Panc1 (cell line): ENCODE results near the gene AHRR. TPM values are rescaled to one million over a fixed set of nuclear protein-coding genes. Genes with fewer than 3 reads are reported as not detected.
A peak's percentile ranks its signal among the peaks of the same experiment; 100 is the strongest.

Experiments used
- ATAC-seq: fragments of 200-7000 bp; cut with Tn5 transposase; 2 replicates; pipeline ENCODE4 v1.9.1; 2020; ENCODE audit warnings: mild to moderate bottlenecking, moderate library complexity
- BruUV-seq: library from RNA; stranded (reverse); fragments of 400-500 nt; replicated peaks from 2 replicates; lab custom pipeline; 2021; lab: Mats Ljungman, UMichigan
- CTCF ChIA-PET: fragments of 300-600 bp; sonication (Branson Sonifier 250); formaldehyde crosslinking; loops from one replicate; lab custom pipeline; 2022; ENCODE audit warnings: antibody characterized with exemption; lab: Charles Lee
- POLR2A ChIA-PET: fragments of 300-600 bp; sonication (Branson Sonifier 250); formaldehyde crosslinking; loops from one replicate; lab custom pipeline; 2022; ENCODE audit warnings: antibody characterized with exemption; lab: Charles Lee
- DNase-seq: peaks from one replicate; pipeline ENCODE4 v3.0.0-alpha.2; 2010; ENCODE audit warnings: low read depth, low spot score
- H3K27ac ChIP-seq: 2 replicates; pipeline ENCODE4 v1.5.1; 2011; ENCODE audit warnings: mild to moderate bottlenecking, low read length, inconsistent platforms
- H3K27me3 ChIP-seq: fragments of 200-500 bp; sonication (Bioruptor generic); 2 replicates; pipeline ENCODE4 v1.6.0; 2014; ENCODE audit warnings: low read length, inconsistent platforms; ENCODE audit not compliant: control insufficient read depth, insufficient read depth
- H3K36me3 ChIP-seq: fragments of 200-500 bp; sonication (Bioruptor generic); 2 replicates; pipeline ENCODE4 v1.5.1; 2014; ENCODE audit warnings: inconsistent platforms, mild to moderate bottlenecking, low read length, moderate library complexity; ENCODE audit not compliant: control insufficient read depth, insufficient read depth
- H3K4me1 ChIP-seq: 2 replicates; pipeline ENCODE4 v1.5.1; 2011; ENCODE audit warnings: inconsistent platforms, mild to moderate bottlenecking, low read length, moderate library complexity; ENCODE audit not compliant: control insufficient read depth, insufficient read depth
- H3K4me3 ChIP-seq, 2 experiments: 2 replicates each; pipeline ENCODE4 v1.5.1; 2011 to 2012; ENCODE audit warnings: low read depth in 2 of 2, low read length in 2 of 2, mild to moderate bottlenecking in 2 of 2, inconsistent platforms in 1 of 2, moderate library complexity in 1 of 2
- H3K9me3 ChIP-seq: fragments of 200-500 bp; sonication (Bioruptor generic); 2 replicates; pipeline ENCODE4 v1.5.1; 2014; ENCODE audit warnings: low read depth, mild to moderate bottlenecking, inconsistent platforms, low read length, moderate library complexity; ENCODE audit not compliant: control insufficient read depth, insufficient read depth
- CTCF ChIP-seq: fragments of 450-650 bp; IDR thresholded peaks from 2 replicates; pipeline ENCODE4 v1.5.1; 2017; ENCODE audit warnings: mild to moderate bottlenecking
- POLR2AphosphoS5 ChIP-seq: IDR thresholded peaks from 2 replicates; pipeline ENCODE4 v1.6.1; 2012; ENCODE audit warnings: mild to moderate bottlenecking, low read depth, low read length, moderate library complexity
- REST ChIP-seq, 2 experiments: IDR thresholded peaks; 2 replicates each; pipeline ENCODE4 v1.6.1; 2011 to 2012; ENCODE audit warnings: low read depth in 2 of 2, control low read depth in 1 of 2, low read length in 1 of 2, mild to moderate bottlenecking in 1 of 2, moderate library complexity in 1 of 2; ENCODE audit not compliant: insufficient read depth in 1 of 2
- SIN3A ChIP-seq: IDR thresholded peaks from 2 replicates; pipeline ENCODE4 v1.6.1; 2012; ENCODE audit warnings: low read depth, mild to moderate bottlenecking, low read length, moderate library complexity, borderline replicate concordance; ENCODE audit not compliant: insufficient read depth
- TCF7L2 ChIP-seq: IDR thresholded peaks from 2 replicates; pipeline ENCODE4 v1.6.1; 2011; ENCODE audit warnings: mild to moderate bottlenecking, low read depth, low read length, inconsistent platforms
- in situ Hi-C: cut with HindIII; loops from 2 replicates; pipeline ENCODE4 v1.10.0; 2016; ENCODE audit warnings: low sequenced_read_pairs, low pct_unique_long_range_greater_than_20kb
- intact Hi-C: fragments of 100-400 bp; cut with micrococcal nuclease; formaldehyde crosslinking; loops from one replicate; pipeline ENCODE4 v1.10.0; 2022; ENCODE audit not compliant: unreplicated experiment
- total RNA-seq: library from RNA; stranded (reverse); gene quantifications from one replicate; pipeline ENCODE4 v1.2.1, GENCODE V29; 2021; ENCODE audit not compliant: unreplicated experiment

The AHRR gene
- total RNA-seq, 1 experiment from 2014 or later: 23.6 TPM

- ChIA-PET POLR2A (no interaction called here), CTCF (interaction anchor here (0.8 kb wide), 1 partner anchor 37 kb away, joined by 3 read pairs; no protein-coding TSS in a partner anchor)
- no peak for TF ChIP-seq CTCF
- TF ChIP-seq REST (IDR thresholded peaks at IDR 0.05; ENCODE audit: insufficient read depth in 1 of 2, low read depth in 2 of 2, low read length in 1 of 2): no peak
- TF ChIP-seq SIN3A: no peak
- TF ChIP-seq POLR2AphosphoS5: no peak
- no peak for TF ChIP-seq TCF7L2
- DNase-seq: no peak
- BruUV-seq: no TSS peak
- Histone ChIP-seq H3K36me3 (no peaks in the 10 kb centered on the region), H3K4me3 (no peak overlapping the region), H3K27ac (no peak overlapping the region), H3K4me1 (no peaks in the 10 kb centered on the region), H3K27me3 (no peaks in the 10 kb centered on the region), H3K9me3 (no peaks in the 10 kb centered on the region)
- peak; percentile 31; the same call in 1 of the 2 replicates for ATAC-seq
- in situ Hi-C loops: no loop called here
- intact Hi-C loops: no loop called here
These were observed 33.3 kb downstream of the AHRR start for GRCh38 chr5:354581-355378.

DNA sequence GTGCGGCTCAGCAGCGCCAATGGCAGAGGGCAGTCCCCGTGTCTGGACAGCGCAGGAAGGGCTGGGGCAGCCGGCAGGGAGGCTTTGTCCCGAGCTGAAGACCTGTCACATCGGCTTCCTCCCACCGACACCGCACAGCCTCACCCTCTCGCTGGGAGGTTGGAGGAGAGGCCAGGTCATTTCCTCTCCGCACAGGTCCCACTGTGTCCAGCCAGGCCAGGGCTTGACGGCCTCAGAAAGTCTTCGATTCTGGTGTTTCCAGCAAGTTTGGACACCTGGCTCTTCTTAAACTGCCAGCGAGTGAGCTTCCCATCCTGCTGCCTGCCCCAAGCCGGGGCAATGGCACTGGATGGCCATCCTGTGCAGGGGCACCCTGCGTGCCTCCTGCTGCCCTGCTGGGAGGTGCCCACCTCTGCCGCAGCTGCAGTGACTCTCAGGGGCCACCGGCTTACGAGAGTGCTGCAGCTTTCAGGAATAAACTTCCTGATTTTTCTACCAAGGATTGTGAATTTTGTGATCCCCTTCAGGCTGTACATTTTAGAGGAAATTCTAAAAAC lies 33.9 kb downstream of the AHRR start:
- in situ Hi-C loops (no loop called here), intact Hi-C loops (no loop called here)
- ChIA-PET CTCF (no interaction called here), POLR2A (no interaction called here)
- no peak overlapping the region for H3K4me3 ChIP-seq
- H3K36me3 ChIP-seq: no peaks in the 10 kb centered on the region
- no peak for DNase-seq
- no peaks in the 10 kb centered on the region for H3K27me3 ChIP-seq
- no peak for TF ChIP-seq POLR2AphosphoS5
- no peak for TF ChIP-seq TCF7L2
- TF ChIP-seq REST (IDR thresholded peaks at IDR 0.05; ENCODE audit: insufficient read depth in 1 of 2, low read depth in 2 of 2, low read length in 1 of 2): no peak
- no peak for TF ChIP-seq SIN3A
- TF ChIP-seq CTCF: no peak
- no TSS peak for BruUV-seq
- ATAC-seq: no peak; the same call in none of the 2 replicates
- no peak overlapping the region for H3K27ac ChIP-seq
- H3K4me1 ChIP-seq: no peaks in the 10 kb centered on the region
- H3K9me3 ChIP-seq: no peaks in the 10 kb centered on the region
